Omental fat pad (tissue), 4 donors: Measurements from ENCODE around the gene PCARE. TPM values are rescaled to one million over a fixed set of nuclear protein-coding genes. Genes with fewer than 3 reads are reported as not detected.

Experiments
- ATAC-seq: fragments of 150-250 bp; one replicate; pipeline ENCODE4 v1.9.1; 2016; ENCODE audit warnings: mild to moderate bottlenecking, moderate library complexity; ENCODE audit not compliant: low FRiP score
- DNase-seq: peaks from one replicate; pipeline ENCODE4 v3.0.0-alpha.2; 2019; ENCODE audit warnings: low spot score
- total RNA-seq, 4 donors: library from RNA; depleted of rRNA; stranded (reverse); fragments of >200 nt; gene quantifications; one replicate each; pipeline ENCODE4 v1.1.0, GENCODE V29; 2016
- TF ChIP-seq, protein P1 (sequence below), 3 donors: fragments of 450-650 bp; IDR thresholded peaks; one replicate each; pipeline ENCODE4 v1.5.1; 2016 to 2017; ENCODE audit warnings: antibody characterized with exemption in 3 of 3, mild to moderate bottlenecking in 3 of 3, moderate library complexity in 2 of 3

The PCARE gene
- total RNA-seq, 4 donors from 2014 or later, result 0.09 TPM; not detected in 3

DNA sequence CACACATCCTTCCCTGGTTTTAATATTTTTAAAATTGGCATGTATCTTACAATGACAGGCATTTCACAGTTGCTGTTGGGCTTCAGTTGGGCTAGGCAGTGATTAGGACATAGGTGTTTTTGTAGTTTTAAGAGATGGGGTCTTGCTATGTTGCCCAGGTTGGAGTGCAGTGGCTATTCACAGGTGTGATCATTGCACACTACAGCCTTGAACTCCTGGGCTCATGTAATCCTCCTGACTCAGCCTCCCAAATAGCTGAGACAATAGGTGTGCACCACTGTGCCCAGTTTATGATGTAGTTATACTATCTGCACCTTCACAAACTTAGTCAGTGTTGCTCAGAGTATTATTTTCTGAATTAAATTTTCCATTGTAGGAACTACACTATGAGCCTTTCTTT lies 43.3 kb downstream of the PCARE start:
- ATAC-seq, result no peak
- TF ChIP-seq, protein P1, sequence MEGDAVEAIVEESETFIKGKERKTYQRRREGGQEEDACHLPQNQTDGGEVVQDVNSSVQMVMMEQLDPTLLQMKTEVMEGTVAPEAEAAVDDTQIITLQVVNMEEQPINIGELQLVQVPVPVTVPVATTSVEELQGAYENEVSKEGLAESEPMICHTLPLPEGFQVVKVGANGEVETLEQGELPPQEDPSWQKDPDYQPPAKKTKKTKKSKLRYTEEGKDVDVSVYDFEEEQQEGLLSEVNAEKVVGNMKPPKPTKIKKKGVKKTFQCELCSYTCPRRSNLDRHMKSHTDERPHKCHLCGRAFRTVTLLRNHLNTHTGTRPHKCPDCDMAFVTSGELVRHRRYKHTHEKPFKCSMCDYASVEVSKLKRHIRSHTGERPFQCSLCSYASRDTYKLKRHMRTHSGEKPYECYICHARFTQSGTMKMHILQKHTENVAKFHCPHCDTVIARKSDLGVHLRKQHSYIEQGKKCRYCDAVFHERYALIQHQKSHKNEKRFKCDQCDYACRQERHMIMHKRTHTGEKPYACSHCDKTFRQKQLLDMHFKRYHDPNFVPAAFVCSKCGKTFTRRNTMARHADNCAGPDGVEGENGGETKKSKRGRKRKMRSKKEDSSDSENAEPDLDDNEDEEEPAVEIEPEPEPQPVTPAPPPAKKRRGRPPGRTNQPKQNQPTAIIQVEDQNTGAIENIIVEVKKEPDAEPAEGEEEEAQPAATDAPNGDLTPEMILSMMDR (IDR thresholded peaks at IDR 0.05), result no peak
- no peak for DNase-seq

DNA sequence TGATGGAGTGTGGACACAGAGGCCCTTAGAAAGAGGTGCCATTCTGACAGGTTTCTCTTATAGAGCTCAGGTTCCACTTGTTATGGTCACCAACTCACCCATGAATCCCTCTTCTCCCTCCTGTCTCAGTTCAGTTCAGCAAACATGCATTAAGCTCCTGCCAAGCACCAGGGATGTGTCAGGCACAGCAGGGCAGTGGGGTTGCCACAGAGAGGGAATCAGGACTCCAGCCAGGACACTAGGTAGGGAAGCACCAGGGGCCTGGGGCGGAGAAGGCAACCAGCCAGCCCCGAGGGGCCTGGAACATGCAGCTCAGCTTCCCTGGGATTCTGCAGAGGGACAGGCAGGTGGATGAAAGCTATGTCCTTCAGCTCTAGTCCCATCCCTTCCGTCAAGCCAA lies 48.6 kb downstream of the PCARE start:
- TF ChIP-seq, protein P1 (IDR thresholded peaks at IDR 0.05), result no peak
- DNase-seq (no peak), ATAC-seq (no peak)

DNA sequence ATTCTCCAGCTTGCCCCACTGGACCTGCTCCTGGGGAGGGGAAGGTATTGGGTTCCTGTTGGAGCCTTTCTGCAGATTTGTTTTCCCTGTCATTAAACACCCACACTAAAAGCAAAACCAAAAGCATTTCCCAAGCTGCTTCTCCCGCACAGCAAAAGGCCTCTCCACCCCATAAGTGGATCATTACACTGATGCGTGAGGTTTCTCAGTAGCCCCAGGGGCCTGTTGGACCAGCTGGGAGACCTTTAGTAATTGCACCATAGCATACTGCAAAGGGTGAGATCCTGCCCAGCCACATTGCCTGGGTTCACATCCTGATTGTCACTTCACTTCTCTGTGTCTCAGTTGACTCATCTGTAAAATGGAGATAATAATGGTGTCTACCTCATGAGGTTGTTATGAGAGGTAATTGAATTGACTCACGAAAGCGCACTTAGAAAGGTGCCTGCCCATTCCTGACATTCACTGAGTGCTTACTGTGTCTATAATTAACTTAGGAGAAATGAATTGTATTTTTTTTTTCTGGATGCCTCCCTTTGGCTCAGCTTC lies 49.4 kb downstream of the PCARE start:
- no peak for DNase-seq
- no peak for ATAC-seq
- TF ChIP-seq, protein P1 (IDR thresholded peaks at IDR 0.05), result no peak

DNA sequence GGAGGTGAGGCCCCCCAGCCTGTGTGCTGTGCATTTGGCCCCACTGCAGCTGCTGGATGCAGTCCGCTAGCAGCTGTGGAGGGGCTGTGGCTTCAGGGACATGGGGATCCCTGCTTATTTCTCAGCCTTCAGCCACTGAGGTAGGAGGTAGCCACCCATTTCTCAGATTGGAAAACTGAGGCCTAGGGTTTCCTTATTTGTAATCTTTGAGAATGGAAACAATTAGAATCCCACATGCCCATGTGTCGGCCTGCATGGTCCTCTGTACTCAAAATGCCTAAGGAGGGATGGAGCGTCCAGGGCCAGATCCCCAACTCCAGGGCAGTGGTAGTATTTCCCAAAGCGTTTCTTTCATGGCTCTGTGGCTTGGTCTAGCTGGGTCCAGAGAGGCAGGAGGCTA lies 51.1 kb downstream of the PCARE start:
- ATAC-seq (no peak), DNase-seq (no peak)
- TF ChIP-seq, protein P1 (IDR thresholded peaks at IDR 0.05), result no peak

DNA sequence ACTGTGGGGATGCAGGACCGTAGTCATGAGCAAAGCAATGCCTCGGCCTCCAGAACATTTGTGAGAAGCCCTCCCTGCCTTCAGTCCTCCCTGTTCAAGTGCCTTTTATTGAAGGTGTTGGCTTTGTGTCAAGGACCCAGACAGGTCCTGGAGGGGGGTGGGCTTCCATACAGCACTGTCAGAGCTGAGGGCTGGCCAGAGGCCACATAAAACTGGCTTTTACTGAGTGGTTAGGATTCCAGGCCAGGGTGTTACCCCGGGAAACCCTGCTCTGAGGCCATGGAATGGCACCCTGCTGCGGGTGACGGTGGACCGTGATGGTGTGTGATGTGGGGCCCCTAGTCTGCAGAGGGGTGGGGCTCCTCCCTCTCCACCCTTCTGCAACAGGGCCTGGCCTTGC lies 51.6 kb downstream of the PCARE start:
- ATAC-seq (no peak), DNase-seq (no peak)
- TF ChIP-seq, protein P1 (IDR thresholded peaks at IDR 0.05), result no peak

DNA sequence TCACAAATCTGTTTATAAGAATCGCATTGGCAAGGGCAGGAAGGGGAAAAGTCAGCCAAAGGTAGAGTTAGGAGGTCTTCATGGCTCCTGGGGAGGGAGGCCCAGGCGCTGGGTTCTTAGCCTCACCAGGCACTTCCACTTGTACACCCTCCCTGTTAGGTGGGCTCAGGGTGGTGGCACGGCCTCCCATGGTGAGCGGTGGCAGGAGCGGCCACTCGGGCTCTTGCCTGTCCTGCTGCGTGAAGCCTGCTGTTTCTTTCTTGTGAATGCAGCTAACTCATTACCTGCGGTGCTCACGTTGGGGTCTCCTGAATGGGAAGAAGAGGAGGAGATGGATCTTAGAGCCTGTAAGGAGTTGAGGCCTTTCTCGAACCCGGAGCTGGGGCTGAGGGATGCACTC lies 52.4 kb downstream of the PCARE start:
- TF ChIP-seq, protein P1 (IDR thresholded peaks at IDR 0.05), result no peak
- DNase-seq, result no peak
- ATAC-seq, result no peak

DNA sequence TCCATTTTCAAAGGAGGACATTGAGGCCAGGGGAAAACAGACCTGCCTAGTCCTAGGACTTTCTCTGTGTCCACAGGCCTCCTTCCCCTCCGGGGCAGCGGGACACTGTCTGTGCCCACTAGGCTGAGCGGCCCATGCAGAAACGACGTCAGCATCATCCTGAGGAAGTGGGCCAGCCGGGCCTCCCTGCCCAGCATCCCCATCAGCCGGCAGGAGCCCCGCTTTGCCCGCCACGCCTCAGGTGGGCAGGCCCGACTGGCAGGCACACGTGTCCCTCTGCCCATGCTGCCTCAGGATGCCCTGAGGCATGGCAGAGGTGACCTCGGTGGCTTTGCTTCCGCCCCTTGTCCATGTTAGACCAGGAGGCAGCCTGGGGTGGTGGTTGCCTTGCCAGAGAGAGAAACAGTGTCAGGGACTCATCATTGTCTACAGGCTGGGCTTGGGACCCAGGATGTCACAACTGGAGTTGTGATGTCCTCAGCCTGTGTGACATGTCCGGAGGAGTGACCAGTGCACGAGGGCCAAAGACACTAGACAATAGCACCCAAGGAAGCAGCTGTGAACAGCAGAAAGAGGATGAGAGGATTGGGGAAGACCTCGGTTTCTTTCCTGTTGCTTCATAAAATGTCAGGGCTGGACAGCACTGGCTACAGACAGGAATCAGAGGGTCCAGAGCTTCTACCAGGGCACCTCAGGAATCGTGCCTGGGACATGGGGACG lies 56.4 kb downstream of the PCARE start:
- no peak for DNase-seq
- no peak for ATAC-seq
- TF ChIP-seq, protein P1 (IDR thresholded peaks at IDR 0.05), result no peak
